HG03025 (cell line): Measurements from ENCODE around the gene LARGE1.

Experiments
- ATAC-seq: cut with Tn5 transposase; IDR thresholded peaks from one replicate; pipeline ENCODE4 v1.9.1; 2021; ENCODE audit warnings: mild to moderate bottlenecking, moderate library complexity; ENCODE audit not compliant: unreplicated experiment, low FRiP score

Gene LARGE1

DNA sequence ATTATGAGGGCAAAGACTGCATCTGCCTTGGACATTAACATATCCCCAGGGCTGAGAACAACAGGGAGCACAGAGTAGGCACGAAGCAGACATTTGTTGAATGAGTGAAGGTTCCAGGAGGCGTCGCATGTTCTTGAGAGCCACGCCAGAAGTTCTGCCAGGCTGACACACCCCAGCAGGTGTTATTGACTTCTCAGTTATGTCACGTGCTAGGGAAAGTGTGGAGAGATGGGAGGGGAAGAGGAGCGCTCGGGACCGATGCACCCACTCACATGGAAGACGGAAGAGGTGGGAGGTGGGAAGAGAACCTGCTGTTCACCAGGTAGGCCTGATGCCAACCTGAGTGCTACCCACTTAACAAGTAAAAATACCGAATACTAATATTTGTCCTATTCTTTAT, 232.8 kb downstream of the LARGE1 start:
- ATAC-seq, result no peak

DNA sequence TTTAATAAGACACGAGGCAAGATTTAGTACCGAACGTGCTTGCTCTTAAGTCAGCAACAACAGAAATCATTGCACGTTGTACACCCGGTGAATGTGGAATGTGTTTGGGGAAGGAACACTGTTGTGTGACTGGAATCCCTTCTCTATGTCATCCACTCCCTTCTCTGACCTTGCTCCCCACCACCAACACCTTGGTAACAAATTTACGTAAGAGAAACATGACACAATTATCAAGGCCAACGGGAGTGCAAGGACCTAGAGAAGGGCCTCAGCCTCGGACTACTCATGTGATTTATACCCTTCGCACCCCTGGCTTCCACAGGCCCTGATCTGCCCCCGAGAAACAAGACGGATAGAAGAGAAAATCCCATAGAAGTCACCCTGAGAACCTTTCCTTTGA, 236.2 kb downstream of the LARGE1 start:
- ATAC-seq, result no peak

DNA sequence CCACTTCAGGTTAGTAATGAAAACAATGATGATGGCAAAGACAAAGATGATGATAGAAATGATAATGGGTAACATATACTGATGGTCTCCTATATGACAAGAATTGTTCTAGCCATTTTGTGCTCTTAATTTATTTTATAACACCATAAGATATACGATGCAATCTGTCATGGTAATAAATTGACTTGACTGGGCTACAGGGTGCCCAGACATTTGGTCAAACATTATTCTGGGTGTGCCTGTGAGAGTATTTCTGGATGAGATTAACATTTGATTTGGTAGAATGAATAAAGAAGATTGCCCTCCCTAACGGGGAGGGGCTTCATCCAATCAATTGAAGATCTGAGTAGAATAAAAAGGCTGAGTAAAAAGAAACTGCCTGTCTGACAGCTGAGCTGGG, 237.3 kb downstream of the LARGE1 start:
- no peak for ATAC-seq

DNA sequence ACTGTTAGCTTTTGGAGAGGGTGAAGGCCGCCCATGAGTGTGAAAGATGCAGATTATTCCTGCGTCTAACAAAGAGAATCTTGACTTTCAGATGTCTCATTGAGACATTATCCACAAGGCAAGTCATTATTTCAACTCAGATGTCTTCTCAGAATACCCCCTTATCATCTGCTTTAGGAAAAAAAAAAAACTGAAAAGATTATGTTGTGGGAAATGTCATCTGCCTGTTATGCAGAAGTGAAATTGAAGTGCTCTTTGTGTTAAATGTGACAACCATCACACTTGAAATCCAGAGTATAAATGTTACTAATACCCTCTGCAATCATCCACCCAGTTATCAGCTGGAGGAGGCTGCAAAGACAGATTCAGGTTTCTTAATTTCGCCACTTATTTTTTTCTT, 239.6 kb downstream of the LARGE1 start:
- ATAC-seq, result no peak

DNA sequence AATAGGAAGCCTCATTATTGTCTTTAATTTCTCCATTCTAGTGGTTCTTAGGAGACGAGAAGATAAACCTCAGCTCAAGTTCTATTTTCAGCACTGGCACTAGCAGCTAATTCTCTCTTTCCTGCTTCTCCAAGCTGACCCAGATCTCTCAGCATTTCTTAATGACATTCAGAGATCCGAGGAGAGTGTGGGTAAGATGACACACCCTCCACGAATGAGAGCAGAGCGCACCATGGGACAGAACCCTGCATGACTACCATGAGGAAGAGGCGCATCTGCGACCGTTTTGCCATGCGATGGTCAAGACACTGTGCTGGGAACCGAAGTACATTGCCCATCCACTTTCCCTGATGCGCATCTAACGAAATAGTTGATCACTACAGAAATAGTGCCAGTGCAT, 241.8 kb downstream of the LARGE1 start:
- no peak for ATAC-seq

DNA sequence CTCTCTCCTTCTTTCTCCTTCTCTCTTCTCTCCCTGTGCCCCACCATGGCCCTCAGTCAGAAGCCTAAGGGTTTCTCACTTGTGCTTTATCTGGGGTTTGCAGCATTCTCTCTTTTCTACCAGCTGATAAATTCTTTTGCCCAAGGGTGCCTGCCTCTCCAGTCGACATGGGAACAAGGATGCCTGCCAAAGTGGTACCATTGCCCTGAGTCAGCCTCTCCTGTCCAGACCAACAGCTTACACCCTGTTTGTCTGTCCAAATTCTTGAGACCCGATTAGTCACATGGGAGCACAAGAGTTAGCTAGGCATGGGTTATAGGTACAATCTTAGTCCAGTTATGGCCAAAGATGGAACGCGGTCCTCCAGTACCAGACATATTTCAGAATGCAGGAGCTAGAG, 242.7 kb downstream of the LARGE1 start:
- ATAC-seq, result no peak

DNA sequence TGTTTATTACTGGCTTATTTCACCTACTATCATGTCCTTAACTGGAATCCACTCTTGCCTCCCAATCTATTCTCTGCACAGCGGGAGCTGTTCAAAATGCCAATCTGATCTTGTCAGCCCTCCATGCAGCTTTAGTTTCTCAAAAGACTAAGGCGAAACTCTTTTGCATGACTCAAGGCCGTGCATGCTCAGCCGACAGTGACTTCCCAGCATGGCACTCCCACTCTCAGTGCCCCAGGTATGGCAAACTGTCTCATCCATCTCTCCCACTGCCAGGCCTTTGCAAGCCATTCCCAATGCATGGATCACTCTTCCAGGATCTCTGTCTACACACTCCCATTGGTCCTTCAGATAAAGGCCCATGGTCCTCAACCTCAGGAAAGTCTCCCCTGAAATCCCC, 245.9 kb downstream of the LARGE1 start:
- ATAC-seq, result no peak

DNA sequence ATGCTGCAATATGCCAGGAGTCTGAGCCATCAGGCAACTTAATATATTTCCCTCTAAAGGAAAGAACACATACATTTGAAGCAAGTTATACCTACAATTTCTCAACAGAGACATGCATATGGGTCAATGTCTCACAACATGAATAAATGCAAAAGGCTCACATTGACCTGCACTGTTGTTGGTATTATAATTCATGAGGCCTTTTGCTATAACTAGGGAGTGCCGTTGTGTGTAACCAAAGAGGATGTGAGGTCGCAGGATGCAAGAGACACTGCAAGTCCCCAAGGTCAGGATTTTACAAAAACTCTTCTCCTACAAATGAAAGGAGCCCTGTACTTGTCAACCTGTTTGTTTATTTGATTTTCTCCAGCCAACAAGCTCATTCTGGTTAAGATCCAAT, 250.5 kb downstream of the LARGE1 start:
- ATAC-seq, result no peak

DNA sequence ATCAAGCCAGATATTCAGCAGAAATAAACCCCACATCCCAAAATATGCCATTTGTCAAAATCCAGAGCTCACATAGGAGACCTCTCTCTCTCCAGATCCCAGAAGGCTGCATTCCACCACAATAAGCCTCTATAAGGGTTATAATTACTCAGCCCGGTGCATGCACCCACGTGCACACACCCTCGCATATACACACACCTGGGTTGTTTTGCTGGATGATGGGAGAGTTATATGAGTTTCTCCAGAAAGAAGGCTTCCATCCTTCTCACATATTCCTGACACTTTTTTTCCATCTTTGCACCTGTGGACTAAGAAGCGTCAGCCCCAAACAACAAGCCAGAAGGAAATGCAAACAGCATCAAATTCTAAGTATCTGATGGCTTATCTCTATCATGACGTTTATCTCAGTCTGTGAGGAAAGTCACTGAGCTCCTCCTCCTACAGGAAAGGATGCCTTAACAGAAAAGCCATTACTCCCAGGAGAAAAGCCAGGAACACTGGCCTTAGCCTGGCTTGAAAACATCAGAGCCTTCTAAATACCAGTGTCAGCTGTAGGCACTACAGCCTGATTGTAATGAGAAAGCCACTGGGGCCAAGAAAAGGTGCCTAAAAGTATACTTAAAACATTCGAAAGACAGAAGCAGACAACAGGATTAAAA, 253.2 kb downstream of the LARGE1 start:
- no peak for ATAC-seq

DNA sequence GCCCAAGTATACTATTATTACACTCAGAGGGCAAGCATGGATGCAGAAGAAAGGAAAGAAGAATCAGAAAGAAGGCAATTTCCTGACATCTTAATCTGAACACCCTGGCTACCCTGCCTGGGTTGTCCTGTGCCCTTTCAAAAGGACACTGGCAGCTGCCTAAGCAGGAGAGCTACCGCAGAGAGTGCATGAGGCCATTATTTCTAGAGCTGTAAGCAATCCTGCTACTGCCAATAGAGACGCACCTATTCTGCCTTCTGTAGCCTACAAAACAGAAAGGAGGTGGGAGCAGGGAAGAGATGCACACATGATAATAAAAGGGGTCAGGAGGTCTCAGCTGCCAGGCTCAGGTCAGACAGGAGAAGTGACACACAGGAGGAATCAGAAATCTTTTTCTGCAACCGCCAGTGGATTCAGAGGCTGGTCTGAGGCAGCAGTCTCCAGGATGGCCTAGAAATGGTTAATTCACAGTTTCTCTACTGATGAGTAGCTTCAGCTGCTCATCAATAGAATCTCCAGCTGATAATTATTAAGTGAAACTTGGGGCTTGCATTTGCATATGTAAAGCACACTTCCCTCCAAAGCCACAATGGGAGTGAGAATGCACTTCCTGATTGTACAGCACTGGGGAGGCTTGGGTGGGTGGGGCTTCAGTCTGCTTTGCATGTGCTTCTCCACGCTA, 253.9 kb downstream of the LARGE1 start:
- no peak for ATAC-seq

DNA sequence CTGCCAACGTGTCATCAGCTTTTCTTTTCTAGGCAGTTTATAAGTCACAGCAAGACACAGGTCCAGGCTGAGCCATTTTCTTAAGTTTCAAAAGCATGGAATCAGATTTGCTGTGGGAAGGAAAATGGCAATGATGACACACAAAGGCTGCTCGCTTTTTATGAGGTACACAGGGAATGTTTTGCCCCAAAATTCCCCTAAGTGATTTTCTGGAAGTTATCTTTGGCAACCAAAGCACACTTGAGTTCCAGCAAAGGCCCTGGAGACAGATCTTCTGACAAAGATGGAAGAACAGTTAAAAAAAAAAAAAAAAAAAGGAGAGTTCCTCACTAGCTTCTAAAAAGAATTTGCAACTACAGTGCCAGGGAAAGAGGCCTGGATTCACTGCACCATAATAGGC, 260.8 kb downstream of the LARGE1 start:
- ATAC-seq, result no peak

DNA sequence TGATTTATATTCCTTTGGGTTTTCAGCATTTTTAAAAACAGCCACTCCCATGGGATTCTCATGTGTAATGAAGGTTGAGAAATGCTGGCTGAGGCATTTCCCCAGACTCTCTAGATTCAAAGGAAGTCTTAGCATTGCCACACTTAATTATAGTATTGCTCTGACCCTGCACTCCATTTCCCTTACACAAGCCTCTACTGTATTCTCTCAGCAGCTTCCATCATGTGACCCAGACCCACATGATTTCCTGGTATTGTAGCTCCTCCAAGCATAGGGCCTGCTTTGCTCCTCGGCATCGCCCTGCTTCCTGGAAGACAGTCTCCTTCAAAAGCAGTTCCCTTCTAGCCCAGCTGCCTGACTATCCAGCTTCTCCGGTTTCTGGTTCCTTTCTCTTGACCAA, 261.5 kb downstream of the LARGE1 start:
- ATAC-seq, result no peak

DNA sequence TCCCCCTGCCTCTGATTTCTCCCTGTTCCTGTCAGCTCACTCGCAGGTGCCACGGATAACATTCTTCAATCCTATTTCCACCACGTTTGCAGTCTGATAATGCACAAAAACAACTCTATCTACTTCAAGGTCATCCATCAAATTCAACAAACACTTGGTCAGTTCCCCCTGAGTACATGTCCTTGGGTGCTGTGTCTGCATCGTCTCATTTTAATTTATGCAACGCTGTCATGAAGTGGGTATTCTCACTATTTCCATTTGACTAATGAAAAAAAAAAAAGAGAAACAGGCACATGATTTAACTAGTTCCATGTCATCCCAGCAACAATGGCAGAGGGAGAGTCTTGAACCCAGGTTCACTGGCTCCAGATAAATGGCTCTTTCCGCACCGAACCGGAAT, 262.6 kb downstream of the LARGE1 start:
- no peak for ATAC-seq

DNA sequence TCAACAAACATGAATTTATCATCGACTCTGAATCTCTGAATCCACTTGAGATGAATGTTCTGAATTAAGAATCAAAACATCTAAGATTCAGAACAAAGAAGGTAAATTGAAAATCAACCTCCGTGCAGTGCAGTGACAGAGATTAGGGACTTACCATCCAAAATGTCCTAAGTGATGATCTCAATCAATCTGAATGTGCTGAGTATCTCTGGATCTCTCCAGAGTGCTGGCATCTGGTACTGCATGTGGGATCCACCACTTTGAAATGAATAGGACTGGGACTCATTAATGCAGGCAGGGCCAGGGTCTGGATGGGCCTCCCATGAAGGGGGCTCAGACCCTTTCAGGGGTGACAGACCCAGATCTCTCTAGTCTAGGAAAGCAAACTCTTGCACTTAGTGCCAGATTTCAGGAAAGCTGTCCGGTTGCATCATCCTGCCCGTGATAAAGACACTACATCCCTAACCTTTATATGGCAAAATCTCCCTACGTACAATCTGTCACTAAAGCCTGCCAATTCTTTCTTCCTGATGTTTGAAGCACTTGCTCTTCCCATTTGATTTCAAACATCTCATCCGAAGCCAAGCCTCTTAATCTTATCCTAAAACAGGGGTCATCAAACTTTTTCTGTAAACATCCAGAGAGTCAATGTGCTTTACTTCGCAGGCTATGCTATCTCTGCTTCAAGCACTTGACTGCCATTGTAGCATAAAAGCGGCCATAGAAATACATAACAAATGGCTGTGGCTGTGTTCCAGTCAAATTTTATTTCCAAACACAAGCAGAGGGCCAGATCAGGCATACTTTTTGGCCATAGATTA, 263.3 kb downstream of the LARGE1 start:
- no peak for ATAC-seq

DNA sequence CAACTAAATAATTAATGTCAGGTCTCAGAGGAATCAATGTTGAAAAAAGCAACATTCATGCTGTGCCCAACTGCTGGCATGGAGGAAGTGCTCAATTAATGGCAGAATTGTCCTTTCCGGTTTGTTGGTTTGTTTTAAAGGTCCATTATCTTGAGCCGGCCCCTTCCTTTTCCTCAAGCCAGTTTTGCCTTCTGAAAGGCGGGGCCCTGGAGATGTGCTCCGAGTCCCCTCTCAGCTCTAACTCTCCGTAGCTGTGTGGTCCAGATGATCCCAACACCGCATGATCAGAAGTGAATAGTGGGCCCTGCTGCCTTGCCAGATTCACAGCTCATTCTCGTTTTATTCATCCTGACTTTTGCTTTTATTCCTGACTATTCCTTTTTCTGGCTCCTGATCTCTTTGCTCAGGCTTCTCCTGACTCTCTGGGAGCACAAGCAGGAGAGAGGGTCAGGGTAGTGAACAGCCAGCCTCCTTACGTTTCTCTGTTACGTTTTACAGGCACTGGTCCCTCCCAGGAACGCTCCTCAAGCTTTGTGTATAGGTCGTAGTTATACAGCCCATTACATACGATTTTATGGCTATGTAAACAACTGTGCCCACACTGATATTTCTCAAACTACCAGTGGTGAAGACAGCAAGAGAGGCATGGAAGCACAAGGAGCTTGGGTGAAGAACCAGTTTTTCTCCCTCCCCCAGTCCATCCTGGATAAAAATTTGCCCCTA, 265.9 kb downstream of the LARGE1 start:
- no peak for ATAC-seq

DNA sequence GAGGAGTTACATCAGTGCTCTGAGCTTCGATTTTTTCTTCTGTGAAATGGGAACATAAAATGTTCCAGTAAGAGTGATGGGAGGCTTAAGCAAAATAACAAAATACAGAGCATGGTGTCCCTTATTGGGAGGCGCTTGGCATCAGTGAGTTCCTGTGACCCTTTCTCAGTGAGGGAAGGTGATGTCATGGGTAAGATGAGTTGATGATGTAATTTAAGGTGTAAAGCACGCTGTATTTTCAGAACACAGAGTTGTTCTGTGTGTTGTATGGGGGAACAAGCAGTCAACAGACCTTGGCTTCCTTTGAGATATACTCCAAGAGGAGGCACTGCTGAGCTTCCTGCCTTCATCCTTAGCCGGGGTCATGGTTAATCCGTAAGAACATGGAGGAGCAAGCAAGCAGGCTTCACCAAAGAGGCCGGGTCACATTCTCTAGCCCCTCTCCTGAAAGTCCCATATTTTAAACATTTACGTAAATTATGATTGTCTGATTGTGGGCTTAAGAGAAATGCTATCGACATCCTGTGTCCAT, 266.7 kb downstream of the LARGE1 start:
- ATAC-seq, result no peak

DNA sequence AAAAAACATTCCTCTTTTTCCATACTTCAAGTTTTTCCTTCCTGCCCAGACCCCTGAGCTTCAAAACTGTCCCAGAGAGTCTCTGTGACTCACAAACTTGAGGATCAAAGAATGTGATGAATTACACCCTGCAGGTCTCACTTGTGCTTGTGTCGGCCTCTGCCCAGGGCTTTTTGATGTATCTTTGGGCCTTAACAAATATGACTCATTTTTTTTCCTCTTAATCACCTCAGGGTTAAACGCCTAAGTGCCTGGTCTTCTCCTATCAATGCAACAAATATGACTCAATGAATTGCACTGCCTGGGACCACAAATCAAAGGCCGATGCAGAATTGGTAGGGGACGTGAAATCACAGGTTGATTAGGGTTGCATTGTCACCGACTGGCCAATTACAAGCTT, 267.7 kb downstream of the LARGE1 start:
- no peak for ATAC-seq

DNA sequence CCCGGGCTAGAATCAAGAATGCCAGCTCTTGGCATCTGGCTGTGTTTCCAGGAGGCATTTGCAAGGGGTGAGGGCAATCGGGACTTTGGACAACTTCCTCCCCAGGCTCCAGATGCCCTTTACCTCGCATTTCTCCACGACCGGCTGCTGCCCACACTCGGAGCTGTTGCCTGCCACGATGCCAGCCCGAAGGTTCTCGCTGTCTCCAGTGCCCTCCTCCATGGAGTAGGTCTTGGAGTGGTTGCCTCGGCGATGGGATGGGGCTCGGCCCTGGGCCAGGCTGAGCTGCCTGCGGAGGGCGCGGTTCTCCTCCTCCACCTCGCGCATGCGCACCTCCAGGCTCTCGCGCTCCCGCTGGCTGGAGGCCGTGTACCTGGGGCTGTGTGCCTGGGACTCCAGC, 270.0 kb downstream of the LARGE1 start:
- no peak for ATAC-seq

DNA sequence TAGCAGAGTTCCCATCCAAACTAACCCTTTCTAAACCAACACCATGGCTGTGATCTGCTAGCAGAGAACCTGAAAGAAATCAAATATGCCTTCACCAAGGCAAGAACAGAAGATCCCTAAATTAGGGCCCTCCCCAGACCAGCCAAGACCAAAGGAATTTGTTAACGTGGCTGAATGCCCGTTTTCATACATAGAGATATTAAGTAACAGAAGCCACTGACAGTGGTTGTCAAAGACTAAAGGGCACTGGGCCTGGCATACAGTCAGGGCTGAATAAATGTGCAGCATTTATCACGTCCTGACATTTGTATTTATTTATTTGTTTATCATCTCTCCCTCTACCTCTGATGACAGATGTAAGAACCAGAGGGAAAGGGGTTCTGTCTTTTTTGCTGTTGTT, 271.8 kb downstream of the LARGE1 start:
- ATAC-seq, result no peak

DNA sequence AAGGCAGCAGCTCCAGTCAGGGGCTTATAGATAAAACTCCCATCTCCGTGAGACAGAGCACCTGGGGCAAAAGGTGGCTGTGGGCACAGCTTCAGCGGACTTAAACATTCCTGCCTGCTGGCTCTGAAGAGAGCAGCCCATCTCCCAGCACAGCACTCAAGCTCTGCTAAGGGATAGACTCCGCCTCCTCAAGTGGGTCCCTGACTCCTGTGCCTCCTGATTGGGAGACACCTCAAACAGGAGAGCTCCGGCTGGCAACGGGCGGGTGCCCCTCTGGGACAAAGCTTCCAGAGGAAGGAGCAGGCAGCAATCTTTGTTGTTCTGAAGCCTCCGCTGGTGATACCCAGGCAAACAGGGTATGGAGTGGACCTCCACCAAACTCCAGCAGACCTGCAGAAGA, 279.4 kb downstream of the LARGE1 start:
- no peak for ATAC-seq
